OCI-LY3 (cell line): ENCODE measurements around the gene EHD2.

Source experiments
- H2AFZ ChIP-seq: fragments of 200-600, 300-600 bp; shearing (Covaris generic); 2 replicates; pipeline ENCODE4 v1.6.0; 2014; ENCODE audit warnings: antibody characterized with exemption, low read depth, low read length
- H3K27ac ChIP-seq: fragments of 200-600, 300-600 bp; sonication (generic); 2 replicates; pipeline ENCODE4 v1.5.1; 2014; ENCODE audit warnings: mild to moderate bottlenecking, low read length, moderate library complexity, mixed read lengths
- H3K27me3 ChIP-seq: fragments of 200-600, 300-600 bp; sonication (generic); 2 replicates; pipeline ENCODE4 v1.6.1; 2014; ENCODE audit warnings: low read depth, low read length, mixed read lengths
- H3K36me3 ChIP-seq: fragments of 200-600, 300-600 bp; sonication (generic); replicated peaks from 2 replicates; pipeline ENCODE3; 2014; ENCODE audit warnings: low read depth, low read length, mixed read lengths
- H3K4me1 ChIP-seq: fragments of 300-600, 200-600 bp; sonication (generic); 2 replicates; pipeline ENCODE4 v1.6.1; 2014; ENCODE audit warnings: low read length, mixed read lengths
- H3K4me2 ChIP-seq: fragments of 200-600, 300-600 bp; sonication (generic); 2 replicates; pipeline ENCODE4 v1.6.1; 2014; ENCODE audit warnings: low read length, mixed read lengths
- H3K4me3 ChIP-seq: fragments of 300-600, 200-600 bp; sonication (generic); 2 replicates; pipeline ENCODE4 v1.5.1; 2014; ENCODE audit warnings: antibody characterized with exemption, mild to moderate bottlenecking, low read length, moderate library complexity
- H3K79me2 ChIP-seq: fragments of 300-600, 200-600 bp; shearing (Covaris generic); 2 replicates; pipeline ENCODE4 v1.6.1; 2014; ENCODE audit warnings: mild to moderate bottlenecking, low read length, mixed read lengths
- H3K9ac ChIP-seq: fragments of 300-600, 200-600 bp; shearing (Covaris generic); 2 replicates; pipeline ENCODE4 v1.6.0; 2014; ENCODE audit warnings: mild to moderate bottlenecking, low read length, moderate library complexity
- H3K9me3 ChIP-seq: fragments of 200-600, 300-600 bp; shearing (Covaris generic); 2 replicates; pipeline ENCODE4 v1.6.1; 2014; ENCODE audit warnings: low read length, mixed read lengths; ENCODE audit not compliant: insufficient read depth
- H4K20me1 ChIP-seq: fragments of 200-600, 300-600 bp; sonication (generic); 2 replicates; pipeline ENCODE4 v1.6.1; 2016; ENCODE audit warnings: low read length, mixed read lengths; ENCODE audit not compliant: insufficient read depth
- CTCF ChIP-seq: fragments of 200-600, 300-600 bp; sonication (generic); IDR thresholded peaks from 2 replicates; pipeline ENCODE4 v1.5.1; 2014; ENCODE audit warnings: antibody characterized with exemption, low read length, low read depth
- EZH2phosphoT487 ChIP-seq: fragments of 200-600 bp; shearing (Covaris generic); IDR thresholded peaks from 2 replicates; pipeline ENCODE4 v1.6.1; 2018; ENCODE audit warnings: antibody characterized with exemption, mixed run types, low read depth

The EHD2 gene

GRCh38 chr19:47682939-47683338 is 30.3 kb upstream of the EHD2 start:
- H3K27me3 ChIP-seq = no peaks in the 10 kb centered on the region
- H3K9ac ChIP-seq = no peak overlapping the region
- H2AFZ ChIP-seq = no peak overlapping the region
- H3K36me3 ChIP-seq = peaks cover 9% of the 10 kb centered on the region
- no peaks in the 10 kb centered on the region for H3K79me2 ChIP-seq
- H3K9me3 ChIP-seq = no peaks in the 10 kb centered on the region
- no peak overlapping the region for H3K27ac ChIP-seq
- peaks cover 10% of the 10 kb centered on the region for H3K4me1 ChIP-seq
- no peak overlapping the region for H3K4me2 ChIP-seq
- H3K4me3 ChIP-seq = no peak overlapping the region
- TF ChIP-seq CTCF (no peak), EZH2phosphoT487 (no peak)
- peaks cover 3% of the 10 kb centered on the region; the same call in 1 of the 2 replicates for H4K20me1 ChIP-seq

- Histone ChIP-seq H3K36me3 (no peaks in the 10 kb centered on the region), H3K27me3 (no peaks in the 10 kb centered on the region), H3K4me1 (peaks cover 12% of the 10 kb centered on the region), H3K9me3 (no peaks in the 10 kb centered on the region), H2AFZ (no peak overlapping the region), H3K9ac (no peak overlapping the region), H3K4me2 (no peak overlapping the region), H4K20me1 (no peaks in the 10 kb centered on the region; the same call in 1 of the 2 replicates), H3K27ac (no peak overlapping the region), H3K79me2 (no peaks in the 10 kb centered on the region), H3K4me3 (no peak overlapping the region)
- TF ChIP-seq EZH2phosphoT487 = no peak
- no peak for TF ChIP-seq CTCF
These were observed 26.4 kb upstream of the EHD2 start for GRCh38 chr19:47686679-47687450.

DNA sequence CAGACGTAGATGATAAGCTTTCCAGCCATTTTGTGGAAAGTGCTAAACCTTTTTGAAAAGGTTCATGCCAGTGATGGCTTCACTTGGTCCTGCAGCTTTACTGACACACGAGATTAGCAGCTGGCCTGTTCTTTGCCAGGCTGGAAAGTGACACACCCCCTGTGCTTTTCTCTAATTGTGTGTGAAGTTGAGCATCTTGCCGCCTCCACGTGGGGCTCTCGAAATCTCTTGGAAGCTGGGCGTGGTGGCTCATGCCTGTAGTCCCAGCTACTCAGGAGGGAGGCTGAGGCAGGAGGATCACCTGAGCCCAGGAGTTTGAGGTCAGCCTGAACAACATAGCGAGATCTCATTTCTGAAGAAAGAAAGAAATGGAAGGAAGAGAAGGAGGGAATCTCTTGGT is 25.3 kb upstream of the EHD2 start:
- Histone ChIP-seq H3K27ac (no peak overlapping the region), H4K20me1 (no peaks in the 10 kb centered on the region; the same call in 1 of the 2 replicates)

DNA sequence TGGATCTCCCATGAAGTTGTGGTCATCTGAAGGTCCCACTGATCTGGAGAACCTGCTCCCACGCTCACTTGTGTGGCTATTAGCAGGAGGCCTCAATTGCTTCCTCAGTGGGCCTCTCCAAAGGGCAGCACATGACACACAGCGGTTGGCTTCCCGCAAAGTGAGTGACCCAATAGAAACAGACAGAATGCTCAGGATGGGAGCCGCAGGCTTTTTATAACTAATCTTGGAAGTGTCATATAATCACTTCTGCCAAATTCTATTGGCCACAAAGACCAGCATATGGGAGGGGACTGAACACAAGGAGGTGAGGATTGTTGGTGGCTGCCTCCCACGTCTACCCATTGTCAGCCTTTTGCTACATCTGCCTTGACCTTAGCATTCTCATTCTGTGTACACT is 22.1 kb upstream of the EHD2 start:
- H3K4me2 ChIP-seq = no peak overlapping the region
- no peaks in the 10 kb centered on the region for H3K9me3 ChIP-seq
- H4K20me1 ChIP-seq = no peaks in the 10 kb centered on the region; the same call in 1 of the 2 replicates
- peaks cover 6% of the 10 kb centered on the region for H3K36me3 ChIP-seq
- no peak overlapping the region for H3K4me3 ChIP-seq
- H3K27me3 ChIP-seq = no peaks in the 10 kb centered on the region
- H2AFZ ChIP-seq = no peak overlapping the region
- no peaks in the 10 kb centered on the region for H3K79me2 ChIP-seq
- no peak overlapping the region for H3K27ac ChIP-seq
- H3K4me1 ChIP-seq = peaks cover 12% of the 10 kb centered on the region
- no peak for TF ChIP-seq CTCF
- TF ChIP-seq EZH2phosphoT487 = no peak
- no peak overlapping the region for H3K9ac ChIP-seq

More for the DNA sequence above, 25.3 kb upstream of the EHD2 start:
- peaks cover 5% of the 10 kb centered on the region for H3K36me3 ChIP-seq
- no peak overlapping the region for H2AFZ ChIP-seq
- TF ChIP-seq CTCF = no peak
- no peak for TF ChIP-seq EZH2phosphoT487
- peaks cover 12% of the 10 kb centered on the region for H3K4me1 ChIP-seq
- H3K27me3 ChIP-seq = no peaks in the 10 kb centered on the region
- no peak overlapping the region for H3K9ac ChIP-seq
- no peaks in the 10 kb centered on the region for H3K79me2 ChIP-seq
- H3K9me3 ChIP-seq = no peaks in the 10 kb centered on the region
- peak overlapping the region; percentile 0; the same call in 1 of the 2 replicates for H3K4me2 ChIP-seq
- no peak overlapping the region for H3K4me3 ChIP-seq
